GM18519 (cell line): ENCODE results near the gene BRD4.

ENCODE experiments used
- ATAC-seq: cut with Tn5 transposase; IDR thresholded peaks from one replicate; pipeline ENCODE4 v1.9.1; 2021; ENCODE audit warnings: mild to moderate bottlenecking, moderate library complexity; ENCODE audit not compliant: unreplicated experiment, low FRiP score

Gene BRD4

DNA sequence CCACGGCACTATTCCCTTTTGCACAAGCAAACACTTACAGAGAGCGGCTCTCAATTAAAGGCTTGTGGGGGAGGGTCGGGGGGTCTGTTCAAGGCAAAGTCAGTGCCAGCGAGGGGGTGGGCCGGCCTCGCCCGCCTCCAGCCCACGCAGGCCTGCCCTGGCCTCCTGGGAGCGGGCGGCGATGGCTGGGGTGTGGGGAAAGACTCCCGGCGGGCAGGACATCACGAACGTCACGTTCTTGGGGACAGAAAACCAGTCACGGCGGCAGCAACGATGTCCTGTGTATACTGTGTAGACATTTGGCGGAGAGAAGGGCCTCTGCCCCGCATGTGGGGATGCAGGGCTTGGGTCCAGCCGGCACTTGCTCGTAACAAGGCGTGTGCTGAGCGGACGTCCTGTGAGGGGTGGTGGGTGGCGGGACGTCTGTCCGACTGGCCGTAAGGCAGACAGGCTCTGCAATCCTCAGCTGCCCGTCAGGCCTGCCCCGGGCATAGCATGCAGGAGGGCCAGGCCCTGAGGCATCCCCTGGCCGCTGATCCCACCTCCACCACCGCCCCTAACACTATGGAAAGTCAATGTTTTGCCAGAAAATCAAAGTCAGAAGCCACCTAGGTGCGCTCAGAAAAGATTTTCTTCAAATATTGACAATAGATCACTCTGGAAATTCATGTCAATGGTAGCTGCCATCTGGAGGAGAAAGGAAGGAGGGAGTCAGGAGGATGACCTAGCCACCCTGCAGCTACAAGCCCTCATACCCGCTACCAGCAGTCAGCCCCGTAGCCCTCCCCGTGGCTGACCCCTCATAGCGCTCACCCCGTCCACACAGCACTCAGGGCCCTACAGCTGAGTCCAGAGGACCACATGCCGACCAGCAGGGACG lies 94.3 kb downstream of the BRD4 start:
- no peak for ATAC-seq

DNA sequence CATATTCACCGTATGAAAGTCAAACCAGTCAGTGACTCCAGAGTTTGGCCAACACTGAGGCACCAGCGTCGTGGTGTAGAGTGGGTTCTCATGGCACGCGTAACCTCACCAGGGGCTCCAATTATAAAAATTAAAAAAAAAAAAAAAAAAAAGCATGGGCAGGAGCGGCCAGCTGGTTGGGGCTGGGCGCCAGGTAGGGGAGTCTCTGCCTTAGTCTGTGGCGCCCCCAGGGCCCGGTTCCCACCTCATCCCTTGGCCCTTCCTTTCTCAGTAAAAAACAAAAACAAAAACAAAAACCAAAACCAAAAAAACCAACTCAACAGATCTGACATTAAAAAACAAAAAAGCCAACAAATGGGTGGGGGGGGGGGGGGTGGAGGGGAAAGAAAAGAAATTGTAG lies 95.5 kb downstream of the BRD4 start:
- ATAC-seq: no peak

DNA sequence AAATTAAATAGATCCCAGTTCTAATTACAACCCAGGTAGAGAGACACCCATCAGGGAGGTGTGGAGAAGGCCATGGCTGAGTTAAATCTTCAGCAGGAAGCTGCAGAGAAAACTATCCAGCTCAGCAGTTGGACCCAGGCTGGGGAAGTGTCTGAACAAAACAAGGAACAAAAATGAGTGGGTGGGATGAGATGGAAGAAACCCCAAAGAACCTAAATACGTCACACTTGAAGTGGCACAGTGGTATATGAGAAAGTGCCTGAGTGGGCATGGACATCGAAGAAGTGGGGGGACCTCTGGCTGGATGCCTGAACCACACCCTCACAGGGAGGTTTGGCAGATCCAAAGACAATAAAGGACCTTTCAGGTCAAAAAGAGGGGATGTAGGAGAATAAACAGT lies 96.6 kb downstream of the BRD4 start:
- ATAC-seq: no peak

DNA sequence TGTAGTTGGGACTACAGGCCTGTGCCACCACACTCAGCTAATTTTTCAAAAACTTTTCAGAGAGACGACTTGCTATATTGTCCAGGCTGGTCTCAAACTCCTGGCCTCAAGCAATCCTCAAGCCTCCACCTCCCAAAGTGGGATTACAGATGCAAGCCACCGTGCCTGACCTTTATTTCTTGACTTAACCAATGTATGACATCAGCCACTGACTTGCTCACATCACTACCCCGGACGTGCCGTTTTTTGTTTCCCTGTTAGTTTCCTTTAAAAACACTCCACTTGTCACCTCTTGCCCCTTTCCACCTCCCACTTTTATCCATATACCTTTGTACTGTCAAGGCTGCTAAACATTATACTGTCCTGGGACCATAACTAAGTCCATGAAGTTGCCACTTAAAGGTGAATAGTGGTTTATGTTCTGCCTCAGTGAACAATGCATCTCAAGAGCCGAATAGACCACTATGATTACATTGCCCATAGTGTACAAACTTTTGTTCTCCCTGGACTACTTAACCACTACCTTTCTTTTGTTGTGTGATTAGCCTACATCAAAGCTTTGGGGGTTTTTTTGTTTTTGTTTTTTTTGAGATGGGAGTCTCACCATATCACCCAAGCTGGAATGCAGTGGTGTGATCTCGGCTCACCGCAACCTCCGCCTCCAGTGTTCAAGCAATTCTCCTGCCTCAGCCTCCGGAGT lies 97.8 kb downstream of the BRD4 start:
- ATAC-seq: no peak

DNA sequence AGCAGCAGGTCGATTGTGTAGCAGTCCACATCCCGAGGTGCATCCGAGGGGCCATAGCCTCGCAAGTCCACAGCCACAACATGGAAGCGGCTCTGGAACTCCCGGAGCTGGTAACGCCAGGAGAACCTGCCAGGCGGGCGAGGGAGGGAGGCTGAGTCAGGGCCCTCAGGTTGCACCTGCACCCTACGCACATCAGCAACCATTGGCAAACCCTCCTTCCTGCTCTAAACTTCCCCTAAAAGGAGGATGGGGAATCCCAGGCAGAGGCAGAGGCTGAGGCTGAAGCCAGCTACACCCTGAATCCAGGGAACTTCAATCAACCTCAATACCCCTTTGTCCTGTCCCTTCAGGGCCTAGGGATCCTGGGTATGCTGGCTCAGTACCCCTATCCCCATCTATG lies 101.1 kb downstream of the BRD4 start:
- ATAC-seq: no peak

DNA sequence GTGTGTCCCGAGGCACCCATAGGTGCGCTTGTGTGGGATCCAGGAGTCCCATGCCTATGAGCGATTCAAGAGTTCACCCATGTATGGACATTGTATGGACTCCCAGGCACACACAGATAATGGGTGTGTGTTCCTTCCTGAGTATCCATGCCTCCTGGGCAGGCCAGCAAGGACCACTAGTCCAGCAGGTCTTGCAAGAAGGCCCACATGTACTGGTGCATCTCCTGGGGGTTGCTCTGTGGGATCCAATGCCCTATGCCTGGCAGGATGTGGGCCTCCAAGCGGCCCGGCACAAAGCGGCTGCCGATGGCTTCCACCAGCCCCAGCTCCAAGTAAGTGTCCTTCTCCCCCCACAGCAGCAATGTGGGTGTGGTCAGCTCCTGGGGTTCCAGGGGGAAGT lies 105.1 kb downstream of the BRD4 start:
- ATAC-seq: no peak

DNA sequence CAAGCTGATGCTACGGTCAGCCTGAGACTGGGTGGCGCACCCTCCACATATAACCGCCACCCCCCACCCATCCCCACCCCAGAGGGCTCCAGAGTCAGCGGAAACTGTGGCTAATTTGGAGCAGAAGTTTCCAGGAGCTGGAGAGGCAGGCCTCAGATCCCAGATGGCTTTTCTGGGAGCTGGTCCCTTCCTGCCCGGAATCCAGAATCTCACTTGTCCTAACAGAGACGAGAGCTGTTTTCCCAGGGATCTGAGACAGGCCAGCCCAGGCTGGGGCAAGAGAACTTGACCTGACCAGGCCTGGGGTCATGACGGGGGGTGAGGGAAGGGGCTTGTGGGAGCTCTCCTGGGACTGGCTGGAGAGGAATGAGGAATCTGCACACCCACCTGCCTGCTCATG lies 106.6 kb downstream of the BRD4 start:
- ATAC-seq: no peak

DNA sequence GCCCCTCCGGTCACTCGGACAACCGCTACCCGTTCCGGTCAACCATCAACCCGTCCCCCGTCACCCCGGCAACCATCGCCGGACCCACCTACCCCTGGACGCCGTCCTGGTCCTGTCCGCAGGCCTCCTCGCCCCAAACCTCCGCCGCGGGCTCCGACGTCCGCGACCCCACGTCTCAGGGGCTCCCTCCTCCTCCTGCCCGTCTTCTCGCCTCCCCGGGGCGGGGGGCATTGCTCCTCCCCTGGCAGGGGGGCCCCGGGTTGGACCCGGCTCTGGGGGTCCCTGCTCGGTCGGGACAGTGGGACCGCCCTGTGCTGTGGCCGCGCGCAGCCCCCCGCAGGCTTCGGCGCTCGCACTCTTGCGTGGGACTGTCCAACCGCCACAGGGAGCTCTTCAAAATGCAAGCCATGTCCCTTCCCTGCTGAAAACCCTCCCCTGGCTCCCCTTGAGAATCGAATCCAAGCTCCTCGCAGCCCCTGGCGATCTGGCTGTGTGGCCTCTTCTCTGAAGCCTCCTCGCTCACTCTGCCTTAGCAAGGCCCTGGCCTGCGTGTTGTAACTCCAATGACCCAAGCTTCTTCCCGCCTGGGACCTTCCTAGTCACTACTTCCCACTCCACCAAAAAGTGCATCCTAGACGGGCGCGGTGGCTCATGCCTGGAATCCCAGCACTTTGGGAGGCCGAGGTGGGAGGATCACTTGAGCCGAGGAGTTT lies 108.5 kb downstream of the BRD4 start:
- no peak for ATAC-seq

DNA sequence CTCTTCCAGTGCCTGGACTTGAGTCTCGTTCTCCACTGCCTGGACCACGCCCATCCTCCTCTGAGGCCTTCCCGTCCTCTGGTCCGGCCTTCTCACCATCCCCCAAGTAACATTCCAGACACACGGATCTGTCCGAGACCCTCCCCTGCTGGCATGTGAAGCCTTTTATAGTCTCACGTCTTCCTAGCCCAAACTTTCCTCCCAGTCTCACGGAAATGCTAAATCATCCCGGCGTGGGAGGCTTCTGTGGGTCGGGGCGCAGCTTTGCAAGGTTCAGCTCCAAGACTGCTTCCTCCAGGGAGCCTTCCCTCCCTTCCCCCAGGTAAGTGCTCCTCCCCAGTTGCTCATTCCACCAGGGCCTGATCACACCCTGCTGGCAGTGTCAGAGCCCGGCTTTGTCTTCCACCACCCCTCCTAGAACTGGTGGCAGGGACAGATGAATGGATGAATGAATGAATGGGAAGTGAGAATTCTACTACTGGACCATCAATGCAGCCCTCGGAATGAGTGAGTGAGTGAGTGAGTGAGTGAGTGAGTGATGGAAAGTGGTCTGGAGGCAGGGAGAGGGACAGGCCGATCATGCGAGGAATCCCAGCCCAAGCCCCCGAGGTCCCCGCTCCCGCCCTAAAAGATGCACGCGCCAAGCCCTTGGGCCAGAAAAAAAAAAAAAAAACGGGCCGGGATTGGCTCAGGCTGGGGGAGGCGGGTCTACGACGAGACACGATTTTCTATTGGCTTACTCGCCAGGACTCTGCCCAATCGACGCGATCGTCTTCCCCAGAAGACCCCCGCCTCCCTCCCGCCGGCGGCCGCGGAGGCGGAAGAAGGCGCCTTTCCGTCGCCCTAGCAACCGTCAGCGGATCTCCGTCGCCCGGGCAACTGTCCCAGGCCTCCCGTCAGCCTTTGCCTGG lies 109.3 kb downstream of the BRD4 start:
- ATAC-seq: no peak

DNA sequence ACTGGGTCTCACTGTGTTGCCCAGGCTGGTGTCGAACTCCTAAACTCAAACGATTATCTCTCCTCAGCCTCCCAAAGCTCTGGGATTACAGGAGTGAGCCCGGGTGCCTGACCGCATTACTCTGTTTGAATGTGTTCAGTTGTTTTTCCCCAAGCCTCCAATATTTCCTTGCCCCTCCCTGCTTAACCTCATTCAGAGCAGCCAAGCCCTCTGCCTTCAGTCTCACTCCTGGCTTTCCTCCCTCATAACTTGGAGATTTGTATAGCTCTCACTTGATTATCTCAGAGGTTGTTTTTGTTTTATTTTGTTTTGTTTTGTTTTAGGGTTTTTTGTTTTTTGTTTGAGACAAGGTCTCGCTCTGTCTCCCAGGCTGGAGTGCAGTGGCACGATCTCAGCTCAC lies 111.5 kb downstream of the BRD4 start:
- no peak for ATAC-seq

DNA sequence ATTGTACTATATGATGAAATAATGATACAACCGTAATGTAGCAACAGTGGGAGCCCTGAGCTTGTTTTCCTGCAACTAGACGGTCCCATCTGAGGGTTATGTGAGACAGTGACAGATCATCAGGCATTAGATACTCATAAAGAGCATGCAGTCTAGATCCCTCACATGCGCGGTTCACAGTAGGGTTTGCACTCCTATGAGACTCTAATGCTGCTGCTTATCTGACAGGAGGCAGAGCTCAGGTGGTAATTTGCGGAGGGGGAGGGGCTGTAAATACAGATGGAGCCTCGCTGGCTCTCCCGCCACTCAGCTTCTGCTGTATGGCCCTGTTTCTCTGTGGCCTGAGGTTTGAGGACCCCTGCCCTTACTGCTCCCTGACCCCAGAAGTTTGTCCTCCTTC lies 113.8 kb downstream of the BRD4 start:
- no peak for ATAC-seq

DNA sequence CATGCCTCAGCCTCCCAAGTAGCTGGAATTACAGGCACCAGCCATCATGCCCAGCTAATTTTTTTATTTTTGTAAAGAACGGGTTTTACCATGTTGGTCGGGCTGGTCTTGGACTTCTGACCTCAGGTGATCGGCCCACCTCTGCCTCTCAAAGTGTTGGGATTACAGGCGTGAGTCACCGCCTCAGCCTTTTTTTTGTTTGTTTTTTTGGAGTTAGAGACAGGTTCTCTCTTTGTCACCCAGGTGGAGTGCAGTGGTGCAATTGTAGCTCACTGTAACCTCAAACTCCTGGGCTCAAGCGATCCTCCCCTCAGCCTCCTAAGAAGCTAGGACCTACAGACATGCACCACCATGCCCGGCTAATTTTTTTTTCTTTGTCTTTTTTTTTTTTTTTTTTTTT lies 116.0 kb downstream of the BRD4 start:
- no peak for ATAC-seq

DNA sequence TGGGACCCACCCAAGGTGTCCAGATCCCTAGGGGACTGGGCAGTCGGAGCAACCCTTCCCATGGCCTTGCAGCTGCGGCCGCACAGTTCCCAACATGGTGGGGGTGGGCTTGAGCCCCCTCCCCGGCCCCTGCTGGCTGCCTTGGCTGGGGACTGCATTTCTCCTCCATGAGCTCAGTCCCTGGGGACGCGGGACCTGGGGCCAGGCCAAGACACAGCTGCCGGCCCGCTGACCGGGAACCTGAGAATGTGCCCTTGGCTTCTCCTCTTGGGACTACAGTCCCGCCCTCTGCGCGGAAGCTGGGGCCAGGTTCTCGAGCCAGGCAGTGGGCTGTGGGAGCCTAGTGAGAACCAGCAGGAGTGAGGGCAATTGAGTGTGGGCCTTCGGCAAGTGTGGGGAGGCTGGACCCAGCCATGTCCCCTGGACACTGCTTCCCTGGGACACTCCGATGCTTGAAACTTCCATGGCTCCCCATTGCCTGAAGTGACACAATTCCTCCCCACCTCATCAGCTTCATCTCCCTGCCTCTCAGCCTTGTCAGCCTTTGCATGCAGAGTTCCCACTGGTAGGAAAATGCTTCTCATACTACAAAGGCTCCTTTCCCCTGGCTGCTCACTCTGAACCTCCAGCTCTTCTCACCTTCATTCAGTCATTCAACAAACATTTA lies 118.5 kb downstream of the BRD4 start:
- ATAC-seq: no peak

DNA sequence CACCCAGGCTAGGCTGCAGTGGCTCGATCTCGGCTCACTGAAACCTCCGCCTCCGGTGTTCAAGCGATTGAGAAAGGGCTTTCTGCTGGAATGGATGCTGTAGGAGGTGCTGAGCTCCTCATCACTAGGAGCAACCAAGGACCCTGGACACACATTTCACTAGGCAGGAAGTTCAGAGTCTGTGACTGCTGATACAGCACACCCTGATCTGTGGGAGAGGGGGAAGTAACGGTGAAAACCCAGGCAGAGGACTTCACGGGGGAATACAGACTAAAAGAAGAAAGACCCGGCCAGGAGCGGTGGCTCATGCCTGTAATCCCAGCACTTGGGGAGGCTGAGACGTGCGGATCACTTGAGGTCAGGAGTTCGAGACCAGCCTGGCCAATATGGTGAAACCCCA lies 119.6 kb downstream of the BRD4 start:
- no peak for ATAC-seq

DNA sequence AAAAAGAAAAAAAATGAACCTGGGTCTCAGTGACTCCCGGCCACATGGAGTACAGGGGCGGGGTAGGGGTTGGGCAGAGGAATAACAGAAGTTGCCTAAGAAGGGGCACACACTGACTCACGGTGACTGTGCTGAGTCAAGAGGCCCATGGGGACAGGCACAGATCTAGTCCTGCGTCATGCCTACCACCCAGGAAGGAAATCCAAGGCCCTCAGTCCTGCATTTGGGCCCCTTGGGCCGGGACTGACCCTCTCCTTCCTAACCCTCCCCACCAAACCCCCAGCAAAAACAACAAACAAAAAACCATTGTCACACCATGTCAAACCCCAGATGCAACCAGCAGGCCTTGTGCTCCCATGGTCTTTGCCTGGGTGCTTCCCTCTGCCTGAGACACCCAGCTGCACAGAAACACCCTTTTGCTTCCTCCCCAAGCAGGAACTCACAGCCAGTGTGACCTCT lies 122.0 kb downstream of the BRD4 start:
- ATAC-seq: no peak

DNA sequence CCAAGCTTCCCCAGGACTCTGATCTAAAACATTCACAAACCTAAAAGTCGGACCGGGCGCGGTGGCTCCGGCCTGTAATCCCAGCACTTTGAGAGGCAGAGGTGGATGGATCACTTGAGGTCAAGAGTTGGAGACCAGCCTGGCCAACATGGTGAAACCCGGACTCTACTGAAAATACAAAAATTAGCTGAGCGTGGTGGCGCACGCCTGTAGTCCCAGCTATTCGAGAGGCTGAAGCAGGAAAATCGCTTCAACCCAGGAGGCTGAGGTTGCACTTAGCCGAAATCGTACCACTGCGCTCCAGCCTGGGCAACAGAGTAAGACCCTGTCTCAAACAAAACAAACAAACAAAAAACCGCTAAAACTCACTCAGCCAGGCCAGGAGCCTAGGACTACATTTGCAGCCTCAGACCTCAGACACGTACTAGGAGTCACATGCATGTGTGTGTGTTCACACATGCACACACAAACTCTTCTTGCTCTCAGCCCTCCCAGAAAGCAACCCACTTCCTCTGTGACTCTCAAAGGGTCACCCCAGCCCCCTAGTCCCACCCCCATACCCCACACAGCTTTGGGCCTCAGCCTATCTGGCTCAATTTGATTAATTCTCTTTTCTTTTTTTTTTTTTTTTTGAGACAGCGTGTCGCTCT lies 130.8 kb downstream of the BRD4 start:
- ATAC-seq: no peak

DNA sequence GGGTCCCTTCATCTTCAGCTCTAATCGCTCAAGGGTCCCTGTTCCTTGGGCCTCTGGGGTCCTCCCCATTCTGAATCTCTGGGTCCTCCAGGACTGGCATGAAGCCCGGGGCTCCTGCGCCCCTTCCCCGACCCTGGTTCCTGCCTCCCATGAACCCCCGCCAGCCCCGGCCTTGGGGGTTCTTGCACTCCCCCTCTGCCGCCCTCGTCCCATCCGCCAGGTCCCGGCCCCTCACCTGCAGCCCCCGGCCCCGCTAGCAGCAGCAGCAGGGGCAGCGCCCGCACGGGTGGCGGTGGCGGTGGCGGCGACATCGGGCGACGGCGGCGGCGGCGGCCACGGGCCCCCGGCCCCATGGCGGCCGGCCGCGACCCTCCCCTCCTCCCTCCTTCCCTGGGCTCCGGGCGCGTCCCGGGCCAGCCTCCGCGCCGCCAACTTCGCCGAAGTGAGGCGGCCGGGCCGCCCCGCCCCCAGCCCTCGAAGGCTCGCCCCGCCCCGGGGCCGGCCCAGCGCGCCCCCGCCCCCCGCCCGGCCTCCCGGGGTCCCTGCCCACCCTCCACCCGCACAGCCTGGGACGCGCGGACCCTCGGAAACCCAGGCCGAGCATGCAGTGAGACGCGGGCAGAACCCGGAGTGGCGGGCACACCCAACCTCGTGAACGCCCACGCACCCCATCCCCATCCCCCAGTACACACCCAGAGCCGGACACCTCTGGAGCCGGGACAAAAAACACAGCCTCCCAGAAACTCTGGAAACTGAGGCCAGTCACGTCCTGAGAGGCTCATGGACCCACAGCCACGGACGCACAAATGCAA lies 131.6 kb downstream of the BRD4 start, which contains the start of gene NOTCH3:
Gene NOTCH3 (minus strand): TSS at position 443 of the 812 bp plus-strand sequence. CDS start 90 bp downstream, at position 353.
- ATAC-seq: no peak
